Neural progenitor cell (in vitro differentiated cells): ENCODE data around the gene MAGI1. TPM values are rescaled to one million over a fixed set of nuclear protein-coding genes. Genes with fewer than 3 reads are reported as not detected.

ENCODE experiments used
- DNase-seq: peaks from one replicate; pipeline ENCODE4 v3.0.0-alpha.2; 2016; ENCODE audit warnings: low spot score
- H2AFZ ChIP-seq: fragments of 200-600 bp; sonication (generic); replicated peaks from 2 replicates; pipeline ENCODE4 v1.6.1; 2016; ENCODE audit warnings: antibody characterized with exemption
- H3F3A ChIP-seq: fragments of 200-600 bp; sonication (generic); 2 replicates; pipeline ENCODE4 v1.6.1; 2016; ENCODE audit warnings: antibody characterized with exemption, low read depth
- H3K27ac ChIP-seq: fragments of 200-600 bp; sonication (generic); 2 replicates; pipeline ENCODE4 v1.5.1; 2016; ENCODE audit warnings: mild to moderate bottlenecking
- H3K27me3 ChIP-seq: fragments of 200-600 bp; sonication (generic); 2 replicates; pipeline ENCODE4 v1.6.1; 2016; ENCODE audit warnings: mild to moderate bottlenecking, moderate library complexity
- H3K36me3 ChIP-seq: fragments of 200-600 bp; sonication (generic); 2 replicates; pipeline ENCODE4 v1.5.1; 2016
- H3K4me1 ChIP-seq: fragments of 200-600 bp; sonication (generic); 2 replicates; pipeline ENCODE4 v1.6.1; 2016; ENCODE audit warnings: mixed run types
- H3K4me2 ChIP-seq: fragments of 200-600 bp; sonication (generic); 2 replicates; pipeline ENCODE4 v1.6.1; 2016
- H3K4me3 ChIP-seq: fragments of 200-600 bp; sonication (generic); 2 replicates; pipeline ENCODE4 v1.5.1; 2016
- H3K79me2 ChIP-seq: fragments of 200-600 bp; sonication (generic); 2 replicates; pipeline ENCODE4 v1.6.1; 2016; ENCODE audit warnings: low read depth
- H3K9ac ChIP-seq: fragments of 200-600 bp; sonication (generic); 2 replicates; pipeline ENCODE4 v1.6.1; 2016
- H3K9me3 ChIP-seq: fragments of 200-600 bp; sonication (generic); 2 replicates; pipeline ENCODE4 v1.5.1; 2016; ENCODE audit warnings: low read depth
- H4K20me1 ChIP-seq: fragments of 200-600 bp; sonication (generic); 2 replicates; pipeline ENCODE4 v1.6.1; 2016; ENCODE audit warnings: low read depth
- H3K27ac Mint-ChIP-seq: 3 replicates; pipeline ENCODE4 v1.8.0; 2021; ENCODE audit warnings: mixed read lengths
- H3K27me3 Mint-ChIP-seq: 2 replicates; pipeline ENCODE4 v1.8.0; 2022; ENCODE audit warnings: low read depth, mild to moderate bottlenecking, inconsistent platforms, moderate library complexity, mixed read lengths; ENCODE audit not compliant: insufficient read depth
- H3K36me3 Mint-ChIP-seq: 3 replicates; pipeline ENCODE4 v1.8.0; 2021; ENCODE audit warnings: mixed read lengths
- H3K4me1 Mint-ChIP-seq: 3 replicates; pipeline ENCODE4 v1.8.0; 2021; ENCODE audit warnings: mixed read lengths
- H3K4me3 Mint-ChIP-seq: 3 replicates; pipeline ENCODE4 v1.8.0; 2021; ENCODE audit warnings: mild to moderate bottlenecking, moderate library complexity, mixed read lengths
- H3K9me3 Mint-ChIP-seq: 3 replicates; pipeline ENCODE4 v1.8.0; 2020; ENCODE audit warnings: mixed read lengths
- CTCF ChIP-seq: fragments of 200-600 bp; sonication (generic); IDR thresholded peaks from 2 replicates; pipeline ENCODE4 v1.5.1; 2017; ENCODE audit warnings: antibody characterized with exemption, mild to moderate bottlenecking
- EZH2 ChIP-seq: fragments of 200-600 bp; sonication (generic); IDR thresholded peaks from 2 replicates; pipeline ENCODE4 v1.6.1; 2017; ENCODE audit warnings: antibody characterized with exemption, mild to moderate bottlenecking, moderate library complexity
- EZH2phosphoT487 ChIP-seq: fragments of 200-600 bp; sonication (generic); IDR thresholded peaks from 2 replicates; pipeline ENCODE4 v1.6.1; 2017; ENCODE audit warnings: antibody characterized with exemption
- total RNA-seq: library from RNA; depleted of rRNA; stranded (reverse); fragments of >200 nt; gene quantifications from 2 replicates; pipeline ENCODE4 v1.2.3, GENCODE V29; 2015; ENCODE audit warnings: low replicate concordance

The MAGI1 gene
- total RNA-seq, 1 donor from 2014 or later: 40.6 TPM

DNA sequence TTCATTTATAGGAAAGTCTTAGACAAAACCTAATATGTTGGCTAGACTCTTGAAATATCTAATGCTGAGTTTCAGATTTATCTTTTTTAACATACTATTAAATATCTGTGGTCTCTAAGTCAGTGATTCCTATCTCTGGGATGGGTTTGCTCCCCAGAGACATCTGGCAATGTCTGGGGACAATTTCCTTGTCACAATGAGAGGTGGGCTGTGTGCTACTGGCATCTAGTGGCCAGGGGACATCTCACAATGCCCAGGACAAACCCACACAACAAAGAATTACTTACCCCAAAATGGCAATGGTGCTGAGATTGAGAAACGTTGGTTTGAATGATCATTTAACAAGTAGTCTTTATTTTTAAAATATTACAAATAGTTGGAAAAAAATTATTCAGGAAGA lies 602.1 kb downstream of the MAGI1 start:
- H3K4me3 Mint-ChIP-seq: no peak overlapping the region
- DNase-seq: peak; percentile 63
- Histone ChIP-seq H3K27ac (no peak overlapping the region), H3K9ac (no peak overlapping the region), H3K4me1 (peaks cover 8% of the 10 kb centered on the region), H3K36me3 (no peaks in the 10 kb centered on the region), H3K9me3 (no peaks in the 10 kb centered on the region), H3K79me2 (no peaks in the 10 kb centered on the region), H3K4me3 (no peak overlapping the region), H3K4me2 (no peak overlapping the region), H3F3A (peaks cover 4% of the 10 kb centered on the region), H4K20me1 (no peaks in the 10 kb centered on the region), H3K27me3 (no peaks in the 10 kb centered on the region), H2AFZ (no peak overlapping the region)
- peaks cover 11% of the 10 kb centered on the region for H3K4me1 Mint-ChIP-seq
- H3K9me3 Mint-ChIP-seq: no peaks in the 10 kb centered on the region
- TF ChIP-seq EZH2 (no peak), EZH2phosphoT487 (no peak), CTCF (peak; percentile 68)
- H3K36me3 Mint-ChIP-seq: peaks cover 31% of the 10 kb centered on the region
- H3K27me3 Mint-ChIP-seq: no peaks in the 10 kb centered on the region
- no peak overlapping the region for H3K27ac Mint-ChIP-seq

DNA sequence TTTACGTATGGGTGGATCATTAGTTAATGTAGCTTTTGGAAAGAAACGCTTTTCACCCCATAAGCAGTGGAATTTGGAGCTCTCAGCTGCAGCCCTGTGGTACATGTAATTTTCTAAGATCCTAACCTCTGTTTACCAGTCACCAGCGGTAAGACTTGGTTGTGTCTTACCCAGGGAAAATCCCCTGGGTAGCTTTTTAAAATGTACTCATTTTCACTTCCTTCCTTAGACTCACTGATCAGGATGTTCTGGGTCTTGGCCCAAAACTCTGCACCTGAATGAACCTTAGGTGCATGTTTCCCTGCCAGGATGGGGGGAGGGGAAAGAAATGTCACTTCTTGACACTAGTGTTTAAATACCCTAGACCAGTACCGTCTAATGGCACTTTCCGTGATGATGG lies 605.2 kb downstream of the MAGI1 start:
- no peaks in the 10 kb centered on the region for H3K27me3 ChIP-seq
- H3K9me3 Mint-ChIP-seq: peaks cover 2% of the 10 kb centered on the region

DNA sequence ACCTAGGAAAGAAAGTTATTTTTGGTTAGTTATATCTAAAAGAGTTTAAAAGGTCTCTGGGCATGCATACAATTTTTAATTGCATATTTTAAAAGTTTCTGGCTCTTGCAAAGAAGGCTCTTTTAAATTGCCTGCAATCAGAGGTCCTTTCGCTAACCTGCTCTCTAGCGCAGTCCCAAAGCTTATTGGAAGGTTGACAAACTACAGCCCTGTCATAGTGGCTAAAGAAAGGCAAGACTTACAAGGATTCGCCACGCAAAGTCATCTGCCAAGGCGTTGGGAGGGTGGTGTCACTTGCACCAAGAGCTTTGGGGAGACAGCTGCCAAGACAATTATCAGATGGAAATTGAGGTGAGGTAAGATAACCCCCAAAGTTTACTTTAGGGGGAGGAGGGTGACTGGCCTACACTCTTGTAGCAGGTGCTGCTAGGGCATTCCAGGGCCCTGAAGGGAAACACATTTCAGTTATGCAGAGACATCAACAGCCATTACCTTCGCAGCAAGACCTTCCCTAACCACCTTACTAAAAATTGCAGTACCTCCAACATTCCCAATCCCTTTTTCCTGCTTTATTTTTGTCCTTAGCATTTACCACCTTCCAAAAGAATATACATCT lies 606.2 kb downstream of the MAGI1 start:
- no peak for DNase-seq
- H3K4me1 ChIP-seq: no peaks in the 10 kb centered on the region
- Mint-ChIP-seq H3K4me3 (no peak overlapping the region), H3K4me1 (no peaks in the 10 kb centered on the region), H3K9me3 (peaks cover 2% of the 10 kb centered on the region), H3K36me3 (peaks cover 47% of the 10 kb centered on the region), H3K27ac (no peak overlapping the region), H3K27me3 (peaks cover 2% of the 10 kb centered on the region)
- no peaks in the 10 kb centered on the region for H3K27me3 ChIP-seq
- H2AFZ ChIP-seq: no peak overlapping the region
- no peaks in the 10 kb centered on the region for H4K20me1 ChIP-seq
- no peak overlapping the region for H3K4me2 ChIP-seq
- peaks cover 3% of the 10 kb centered on the region for H3K36me3 ChIP-seq
- H3F3A ChIP-seq: no peaks in the 10 kb centered on the region
- no peak overlapping the region for H3K27ac ChIP-seq
- no peak overlapping the region for H3K4me3 ChIP-seq
- TF ChIP-seq EZH2: no peak
- TF ChIP-seq CTCF: no peak
- TF ChIP-seq EZH2phosphoT487: no peak
- no peaks in the 10 kb centered on the region for H3K9me3 ChIP-seq
- H3K9ac ChIP-seq: no peak overlapping the region
- no peaks in the 10 kb centered on the region for H3K79me2 ChIP-seq

More for the DNA sequence above, 605.2 kb downstream of the MAGI1 start:
- H3K36me3 ChIP-seq: peaks cover 3% of the 10 kb centered on the region
- no peak overlapping the region for H2AFZ ChIP-seq
- no peaks in the 10 kb centered on the region for H4K20me1 ChIP-seq
- no peak for DNase-seq
- no peak overlapping the region for H3K27ac Mint-ChIP-seq
- no peaks in the 10 kb centered on the region for H3K4me1 ChIP-seq
- no peaks in the 10 kb centered on the region for H3K9me3 ChIP-seq
- peaks cover 50% of the 10 kb centered on the region for H3K36me3 Mint-ChIP-seq
- H3K27ac ChIP-seq: no peak overlapping the region
- no peak overlapping the region for H3K9ac ChIP-seq
- no peaks in the 10 kb centered on the region for H3F3A ChIP-seq
- no peaks in the 10 kb centered on the region for H3K79me2 ChIP-seq
- H3K4me2 ChIP-seq: no peak overlapping the region
- no peak overlapping the region for H3K4me3 ChIP-seq
- H3K27me3 Mint-ChIP-seq: peaks cover 2% of the 10 kb centered on the region
- no peak overlapping the region for H3K4me3 Mint-ChIP-seq
- H3K4me1 Mint-ChIP-seq: no peaks in the 10 kb centered on the region
- TF ChIP-seq EZH2 (no peak), CTCF (no peak), EZH2phosphoT487 (no peak)
